Measurements from ENCODE around the gene TENT5C. TPM values are rescaled to one million over a fixed set of nuclear protein-coding genes. Genes with fewer than 3 reads are reported as not detected.
A peak's percentile ranks its signal among the peaks of the same experiment; 100 is the strongest.

The TENT5C gene
- total and polyA plus RNA-seq, 9 of the 15 experiments (the other 6 are each of a cell fraction or from before 2014, with no cell fraction given), result 1.8 to 7.7 (median 4.0) TPM

DNA sequence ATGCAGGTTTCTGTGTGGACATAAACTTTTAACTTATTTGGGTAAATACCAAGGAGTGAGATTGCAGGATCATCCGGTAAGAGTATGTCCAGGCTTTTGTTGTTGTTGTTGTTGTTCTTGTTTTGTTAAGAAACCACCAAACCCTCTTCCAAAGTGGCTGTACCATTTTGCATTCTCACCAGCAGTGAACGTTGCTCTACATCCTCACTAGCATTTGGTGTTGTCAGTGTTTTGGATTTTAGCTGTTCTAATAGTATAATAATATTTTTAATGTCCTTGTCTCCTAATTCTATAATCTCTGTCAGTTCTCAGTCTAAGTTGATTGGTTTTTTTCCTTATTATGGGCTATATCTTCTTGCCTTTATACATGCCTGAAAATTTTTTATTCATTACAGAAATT lies 37.8 kb downstream of the TENT5C start:
- Histone ChIP-seq H3K36me3 (ENCODE audit: control insufficient read depth, insufficient read depth, low read length) (no peaks in the 10 kb centered on the region), H3K4me2 (ENCODE audit: insufficient read depth, low read length) (no peak overlapping the region), H3K9ac (ENCODE audit: insufficient read depth in 1 of 2, low read depth in 2 of 2, low read length in 2 of 2) (no peak overlapping the region), H3K9me1 (ENCODE audit: control insufficient read depth, insufficient read depth, low read length) (no peaks in the 10 kb centered on the region), H2AFZ (ENCODE audit: low read depth, low read length) (no peak overlapping the region), H3K27ac (ENCODE audit: extremely low read depth, low read depth, low read length) (no peak overlapping the region), H3K27me3 (ENCODE audit: control insufficient read depth in 2 of 2, insufficient read depth in 2 of 2, low read length in 2 of 2) (no peaks in the 10 kb centered on the region), H4K20me1 (replicated peaks; ENCODE audit: control insufficient read depth, insufficient read depth, low read length) (0 out of 2 replicates have a peak, but pooled peaks cover 4% of the 10 kb centered on the region), H3K4me1 (replicated peaks in 1 of 2; ENCODE audit: control insufficient read depth in 2 of 2, insufficient read depth in 2 of 2, low read length in 2 of 2) (peaks cover 30 to 42% of the 10 kb centered on the region in 2 experiments), H3K79me2 (ENCODE audit: control insufficient read depth, insufficient read depth, low read length) (no peaks in the 10 kb centered on the region), H3K4me3 (no peak overlapping the region), H3K9me3 (replicated peaks; ENCODE audit: control insufficient read depth, insufficient read depth, low read depth, low read length) (no peaks in the 10 kb centered on the region)
- WGBS (ENCODE audit: insufficient coverage, low coverage, missing lambda C conversion rate), result 42% methylated on average over 2 of the region's 2 CpGs
- DNase-seq (ENCODE audit: extremely low read depth in 1 of 4, low spot score in 3 of 4), result no peak
- BruUV-seq (replicated peaks), result no TSS peak
- no peak for FAIRE-seq
- in situ Hi-C loops (cut with MboI), result no loop called here
- ChIA-PET POLR2A (interaction anchor here (0.5 to 5.6 kb wide), 8 partner anchors 11 to 865 kb away, joined by 3 to 55 read pairs (median 8); partner anchors contain the start of gene TENT5C), CTCF (ENCODE audit: low intra/inter-chr PET ratio) (no interaction called here)
- TF ChIP-seq NUFIP1 (IDR thresholded peaks at IDR 0.05; ENCODE audit: partially characterized antibody) (no peak), RBM25 (IDR thresholded peaks at IDR 0.05; ENCODE audit: low read depth, low read length, severe bottlenecking) (peak; percentile 90)
- ATAC-seq, result no peak
- intact Hi-C loops (cut with micrococcal nuclease), result no loop called here

- peak; percentile 94 for ATAC-seq
- peak; percentile 86 to 92 (median 88) for DNase-seq (ENCODE audit: extremely low read depth in 1 of 4, low spot score in 3 of 4)
- Histone ChIP-seq H3K27me3 (ENCODE audit: control insufficient read depth in 2 of 2, insufficient read depth in 2 of 2, low read length in 2 of 2) (no peaks in the 10 kb centered on the region), H3K4me2 (ENCODE audit: insufficient read depth, low read length) (peak overlapping the region; percentile 58), H2AFZ (ENCODE audit: low read depth, low read length) (no peak overlapping the region), H4K20me1 (replicated peaks; ENCODE audit: control insufficient read depth, insufficient read depth, low read length) (0 out of 2 replicates have a peak, but pooled peaks cover 4% of the 10 kb centered on the region), H3K9me3 (replicated peaks; ENCODE audit: control insufficient read depth, insufficient read depth, low read depth, low read length) (no peaks in the 10 kb centered on the region), H3K4me1 (replicated peaks in 1 of 2; ENCODE audit: control insufficient read depth in 2 of 2, insufficient read depth in 2 of 2, low read length in 2 of 2) (peaks cover 32 to 39% of the 10 kb centered on the region in 2 experiments), H3K27ac (ENCODE audit: extremely low read depth, low read depth, low read length) (peak overlapping the region; percentile 24; the same call in 1 of the 3 replicates), H3K79me2 (ENCODE audit: control insufficient read depth, insufficient read depth, low read length) (no peaks in the 10 kb centered on the region), H3K4me3 (no peak overlapping the region), H3K9me1 (ENCODE audit: control insufficient read depth, insufficient read depth, low read length) (no peaks in the 10 kb centered on the region), H3K9ac (ENCODE audit: insufficient read depth in 1 of 2, low read depth in 2 of 2, low read length in 2 of 2) (no peak overlapping the region), H3K36me3 (ENCODE audit: control insufficient read depth, insufficient read depth, low read length) (no peaks in the 10 kb centered on the region)
- peak; percentile 92 for FAIRE-seq
- in situ Hi-C loops (cut with MboI) (no loop called here), intact Hi-C loops (cut with micrococcal nuclease) (loop anchor here (1.0 kb wide), 3 partner anchors 15 to 32 kb away; no protein-coding TSS in a partner anchor)
- BruUV-seq (replicated peaks), result no TSS peak
- 0% methylated on average over 3 of the region's 3 CpGs for WGBS (ENCODE audit: insufficient coverage, low coverage, missing lambda C conversion rate)
- ChIA-PET POLR2A (interaction anchor here (1.3 to 5.6 kb wide), 6 partner anchors 9 to 37 kb away, joined by 3 to 55 read pairs (median 20); partner anchors contain the start of gene TENT5C), CTCF (ENCODE audit: low intra/inter-chr PET ratio) (no interaction called here)
- TF ChIP-seq PHTF2 (CRISPR knock-in tag; IDR thresholded peaks at IDR 0.05), result no peak
- no peak for TF ChIP-seq ZNF232 (CRISPR knock-in tag; IDR thresholded peaks at IDR 0.05)
- no peak for TF ChIP-seq TAF15 (IDR thresholded peaks at IDR 0.05; ENCODE audit: low read depth, low read length)
- TF ChIP-seq ZNF133 (CRISPR knock-in tag; IDR thresholded peaks at IDR 0.05), result no peak
- TF ChIP-seq FOXM1 (IDR thresholded peaks at IDR 0.05; ENCODE audit: low read depth), result peak; percentile 71
- TF ChIP-seq FOXM1 (CRISPR knock-in tag; IDR thresholded peaks at IDR 0.05; ENCODE audit: low read depth), result no peak
- TF ChIP-seq KLF6 (CRISPR knock-in tag; IDR thresholded peaks at IDR 0.05; ENCODE audit: borderline replicate concordance), result no peak
- TF ChIP-seq SP2 (IDR thresholded peaks at IDR 0.05; ENCODE audit: extremely low read depth, low read depth, low read length, poor library complexity, severe bottlenecking), result no peak
- no peak for TF ChIP-seq ZNF134 (CRISPR knock-in tag; conservative IDR thresholded peaks at IDR 0.05)
- no peak for TF ChIP-seq NCOA4 (IDR thresholded peaks at IDR 0.05; ENCODE audit: partially characterized antibody)
- peak; percentile 76 for TF ChIP-seq BHLHE40 (IDR thresholded peaks at IDR 0.05; ENCODE audit: low read length)
- TF ChIP-seq ZHX1 (conservative IDR thresholded peaks at IDR 0.05; ENCODE audit: low read length), result no peak
Observed at GRCh38 chr1:117644696-117645311, 39.0 kb downstream of the TENT5C start.

Measured in K562 (cell line).